Activated B cell treated with CpG ODN at 0.5 μM for 24 hours (primary cell): Measurements from ENCODE around the gene PLAC8. TPM values are rescaled to one million over a fixed set of nuclear protein-coding genes. Genes with fewer than 3 reads are reported as not detected.

Experiments used
- ATAC-seq: fragments of 200-7000 bp; cut with Tn5 transposase; one replicate; pipeline ENCODE4 v1.10.0; 2021; ENCODE audit warnings: low read depth, mild to moderate bottlenecking, moderate library complexity
- CTCF ChIA-PET: fragments of 350-600 bp; sonication (Branson Sonifier 250); formaldehyde crosslinking; loops from one replicate; lab custom pipeline; 2021; ENCODE audit warnings: antibody characterized with exemption; lab: Charles Lee
- POLR2A ChIA-PET: fragments of 350-600 bp; sonication (Branson Sonifier 250); formaldehyde crosslinking; loops from one replicate; lab custom pipeline; 2021; ENCODE audit warnings: antibody characterized with exemption; lab: Charles Lee
- DNase-seq: peaks from one replicate; pipeline ENCODE4 v3.0.0; 2022
- H3K27ac Mint-ChIP-seq: one replicate; pipeline ENCODE4 v1.8.0; 2020; ENCODE audit warnings: mixed read lengths
- H3K27me3 Mint-ChIP-seq: one replicate; pipeline ENCODE4 v1.8.0; 2021; ENCODE audit warnings: mixed read lengths
- H3K36me3 Mint-ChIP-seq: one replicate; pipeline ENCODE4 v1.8.0; 2021; ENCODE audit warnings: low read depth, mixed read lengths
- H3K4me1 Mint-ChIP-seq: one replicate; pipeline ENCODE4 v1.8.0; 2021; ENCODE audit warnings: mixed read lengths
- H3K4me3 Mint-ChIP-seq: one replicate; pipeline ENCODE4 v1.8.0; 2020; ENCODE audit warnings: mild to moderate bottlenecking, mixed read lengths
- H3K9me3 Mint-ChIP-seq: one replicate; pipeline ENCODE4 v1.8.0; 2020; ENCODE audit warnings: mixed read lengths
- CTCF ChIP-seq: fragments of 200-600 bp; IDR thresholded peaks from one replicate; pipeline ENCODE4 v1.8.0; 2022; ENCODE audit warnings: antibody characterized with exemption, mild to moderate bottlenecking
- intact Hi-C: fragments of 100-400 bp; cut with micrococcal nuclease; formaldehyde crosslinking; loops from one replicate; pipeline ENCODE4 v1.15.1; 2024
- total RNA-seq: library from RNA; stranded (reverse); gene quantifications from 2 replicates; pipeline ENCODE4 v1.2.3, GENCODE V29; 2022

PLAC8 gene
- total RNA-seq, 1 donor from 2014 or later: 142 TPM

- H3K27ac Mint-ChIP-seq: peak overlapping the region; percentile 99
- ChIA-PET CTCF (interaction anchor here (0.9 to 5.3 kb wide), 22 partner anchors 17 to 173 kb away, joined by 3 to 38 read pairs (median 6); partner anchors contain the start of gene COQ2), POLR2A (interaction anchor here (0.7 to 8.3 kb wide), 32 partner anchors 10 to 737 kb away, joined by 3 to 127 read pairs (median 8); partner anchors contain the start of genes COPS4, COQ2 and HNRNPD)
- H3K27me3 Mint-ChIP-seq: no peaks in the 10 kb centered on the region
- intact Hi-C loops: loop anchor here (1.0 to 10.0 kb wide), 10 partner anchors 34 to 1616 kb away; partner anchors contain the start of genes COPS4 and THAP9
- TF ChIP-seq CTCF: no peak
- no peak for DNase-seq
- H3K36me3 Mint-ChIP-seq: peaks cover 38% of the 10 kb centered on the region
- peak overlapping the region; percentile 94 for H3K4me3 Mint-ChIP-seq
- H3K4me1 Mint-ChIP-seq: peaks cover 71% of the 10 kb centered on the region
- no peak for ATAC-seq
- H3K9me3 Mint-ChIP-seq: no peaks in the 10 kb centered on the region
Observed at GRCh38 chr4:83110970-83111750, 3.4 kb downstream of the PLAC8 start.

- Mint-ChIP-seq H3K4me3 (peak overlapping the region; percentile 94), H3K4me1 (peaks cover 70% of the 10 kb centered on the region), H3K27ac (peak overlapping the region; percentile 99), H3K36me3 (peaks cover 43% of the 10 kb centered on the region), H3K9me3 (no peaks in the 10 kb centered on the region), H3K27me3 (no peaks in the 10 kb centered on the region)
- intact Hi-C loops: loop anchor here (1.0 to 10.0 kb wide), 10 partner anchors 35 to 1616 kb away; partner anchors contain the start of genes COPS4 and THAP9
- peak; percentile 82 for DNase-seq
- POLR2A ChIA-PET: interaction anchor here (0.6 to 8.3 kb wide), 39 partner anchors 10 to 736 kb away, joined by 3 to 127 read pairs (median 7); partner anchors contain the start of genes COPS4, COQ2 and HNRNPD
- CTCF ChIA-PET: interaction anchor here (0.6 to 5.3 kb wide), 31 partner anchors 9 to 174 kb away, joined by 3 to 38 read pairs (median 5); partner anchors contain the start of gene COQ2
- TF ChIP-seq CTCF: no peak
- ATAC-seq: peak; percentile 76
Observed at GRCh38 chr4:83110223-83110945, 4.1 kb downstream of the PLAC8 start.

- no peak for TF ChIP-seq CTCF
- peak; percentile 49 for ATAC-seq
- CTCF ChIA-PET: interaction anchor here (0.6 to 5.3 kb wide), 33 partner anchors 9 to 174 kb away, joined by 3 to 38 read pairs (median 5); partner anchors contain the start of gene COQ2
- H3K4me1 Mint-ChIP-seq: peaks cover 70% of the 10 kb centered on the region
- peak overlapping the region; percentile 94 for H3K4me3 Mint-ChIP-seq
- H3K9me3 Mint-ChIP-seq: no peaks in the 10 kb centered on the region
- intact Hi-C loops: loop anchor here (1.0 to 10.0 kb wide), 12 partner anchors 15 to 1615 kb away; partner anchors contain the start of genes COPS4 and THAP9
- POLR2A ChIA-PET: interaction anchor here (0.6 to 8.3 kb wide), 45 partner anchors 9 to 735 kb away, joined by 3 to 127 read pairs (median 5); partner anchors contain the start of genes COPS4, COQ2 and HNRNPD
- H3K27me3 Mint-ChIP-seq: no peaks in the 10 kb centered on the region
- H3K36me3 Mint-ChIP-seq: peaks cover 50% of the 10 kb centered on the region
- peak overlapping the region; percentile 99 for H3K27ac Mint-ChIP-seq
- peak; percentile 71 for DNase-seq
Observed at GRCh38 chr4:83109480-83110222, 4.9 kb downstream of the PLAC8 start.

- Mint-ChIP-seq H3K4me3 (peak overlapping the region; percentile 94), H3K4me1 (peaks cover 72% of the 10 kb centered on the region), H3K27me3 (no peaks in the 10 kb centered on the region), H3K36me3 (peaks cover 57% of the 10 kb centered on the region), H3K27ac (peak overlapping the region; percentile 94), H3K9me3 (no peaks in the 10 kb centered on the region)
- ChIA-PET CTCF (interaction anchor here (1.0 to 5.3 kb wide), 7 partner anchors 7 to 176 kb away, joined by 3 to 37 read pairs (median 4); partner anchors contain the start of gene COQ2), POLR2A (interaction anchor here (0.6 to 8.3 kb wide), 15 partner anchors 8 to 152 kb away, joined by 3 to 127 read pairs (median 7); no protein-coding TSS in a partner anchor)
- intact Hi-C loops: loop anchor here (2.0 kb wide), 1 partner anchor 13 kb away; no protein-coding TSS in a partner anchor
- ATAC-seq (no peak), DNase-seq (no peak)
- TF ChIP-seq CTCF: no peak
Observed at GRCh38 chr4:83108101-83108861, 6.2 kb downstream of the PLAC8 start.
